Neural progenitor cell (in vitro differentiated cells): ENCODE results near the gene SLC5A11. TPM values are rescaled to one million over a fixed set of nuclear protein-coding genes. Genes with fewer than 3 reads are reported as not detected.

Experiments
- DNase-seq: peaks from one replicate; pipeline ENCODE4 v3.0.0-alpha.2; 2016; ENCODE audit warnings: low spot score
- H2AFZ ChIP-seq: fragments of 200-600 bp; sonication (generic); replicated peaks from 2 replicates; pipeline ENCODE4 v1.6.1; 2016; ENCODE audit warnings: antibody characterized with exemption
- H3F3A ChIP-seq: fragments of 200-600 bp; sonication (generic); 2 replicates; pipeline ENCODE4 v1.6.1; 2016; ENCODE audit warnings: antibody characterized with exemption, low read depth
- H3K27ac ChIP-seq: fragments of 200-600 bp; sonication (generic); 2 replicates; pipeline ENCODE4 v1.5.1; 2016; ENCODE audit warnings: mild to moderate bottlenecking
- H3K27me3 ChIP-seq: fragments of 200-600 bp; sonication (generic); 2 replicates; pipeline ENCODE4 v1.6.1; 2016; ENCODE audit warnings: mild to moderate bottlenecking, moderate library complexity
- H3K36me3 ChIP-seq: fragments of 200-600 bp; sonication (generic); 2 replicates; pipeline ENCODE4 v1.5.1; 2016
- H3K4me1 ChIP-seq: fragments of 200-600 bp; sonication (generic); 2 replicates; pipeline ENCODE4 v1.6.1; 2016; ENCODE audit warnings: mixed run types
- H3K4me2 ChIP-seq: fragments of 200-600 bp; sonication (generic); 2 replicates; pipeline ENCODE4 v1.6.1; 2016
- H3K4me3 ChIP-seq: fragments of 200-600 bp; sonication (generic); 2 replicates; pipeline ENCODE4 v1.5.1; 2016
- H3K79me2 ChIP-seq: fragments of 200-600 bp; sonication (generic); 2 replicates; pipeline ENCODE4 v1.6.1; 2016; ENCODE audit warnings: low read depth
- H3K9ac ChIP-seq: fragments of 200-600 bp; sonication (generic); 2 replicates; pipeline ENCODE4 v1.6.1; 2016
- H3K9me3 ChIP-seq: fragments of 200-600 bp; sonication (generic); 2 replicates; pipeline ENCODE4 v1.5.1; 2016; ENCODE audit warnings: low read depth
- H4K20me1 ChIP-seq: fragments of 200-600 bp; sonication (generic); 2 replicates; pipeline ENCODE4 v1.6.1; 2016; ENCODE audit warnings: low read depth
- H3K27ac Mint-ChIP-seq: 3 replicates; pipeline ENCODE4 v1.8.0; 2021; ENCODE audit warnings: mixed read lengths
- H3K27me3 Mint-ChIP-seq: 2 replicates; pipeline ENCODE4 v1.8.0; 2022; ENCODE audit warnings: low read depth, mild to moderate bottlenecking, inconsistent platforms, moderate library complexity, mixed read lengths; ENCODE audit not compliant: insufficient read depth
- H3K36me3 Mint-ChIP-seq: 3 replicates; pipeline ENCODE4 v1.8.0; 2021; ENCODE audit warnings: mixed read lengths
- H3K4me1 Mint-ChIP-seq: 3 replicates; pipeline ENCODE4 v1.8.0; 2021; ENCODE audit warnings: mixed read lengths
- H3K4me3 Mint-ChIP-seq: 3 replicates; pipeline ENCODE4 v1.8.0; 2021; ENCODE audit warnings: mild to moderate bottlenecking, moderate library complexity, mixed read lengths
- H3K9me3 Mint-ChIP-seq: 3 replicates; pipeline ENCODE4 v1.8.0; 2020; ENCODE audit warnings: mixed read lengths
- CTCF ChIP-seq: fragments of 200-600 bp; sonication (generic); IDR thresholded peaks from 2 replicates; pipeline ENCODE4 v1.5.1; 2017; ENCODE audit warnings: antibody characterized with exemption, mild to moderate bottlenecking
- EZH2 ChIP-seq: fragments of 200-600 bp; sonication (generic); IDR thresholded peaks from 2 replicates; pipeline ENCODE4 v1.6.1; 2017; ENCODE audit warnings: antibody characterized with exemption, mild to moderate bottlenecking, moderate library complexity
- EZH2phosphoT487 ChIP-seq: fragments of 200-600 bp; sonication (generic); IDR thresholded peaks from 2 replicates; pipeline ENCODE4 v1.6.1; 2017; ENCODE audit warnings: antibody characterized with exemption
- total RNA-seq: library from RNA; depleted of rRNA; stranded (reverse); fragments of >200 nt; gene quantifications from 2 replicates; pipeline ENCODE4 v1.2.3, GENCODE V29; 2015; ENCODE audit warnings: low replicate concordance

SLC5A11 gene
- total RNA-seq, 1 donor from 2014 or later = not detected

- H2AFZ ChIP-seq = peak overlapping the region; percentile 91
- TF ChIP-seq EZH2phosphoT487 (no peak), CTCF (peak; percentile 57)
- Mint-ChIP-seq H3K4me3 (no peak overlapping the region), H3K27ac (no peak overlapping the region), H3K9me3 (no peaks in the 10 kb centered on the region), H3K4me1 (no peaks in the 10 kb centered on the region), H3K27me3 (peaks cover 2% of the 10 kb centered on the region), H3K36me3 (no peaks in the 10 kb centered on the region)
- no peak overlapping the region for H3K9ac ChIP-seq
- no peaks in the 10 kb centered on the region for H3K79me2 ChIP-seq
- H3K36me3 ChIP-seq = no peaks in the 10 kb centered on the region
- DNase-seq = peak; percentile 60
- no peaks in the 10 kb centered on the region for H4K20me1 ChIP-seq
- no peak overlapping the region for H3K4me3 ChIP-seq
- no peak overlapping the region for H3K27ac ChIP-seq
- H3K9me3 ChIP-seq = no peaks in the 10 kb centered on the region
- no peak overlapping the region for H3K4me2 ChIP-seq
- H3F3A ChIP-seq = no peaks in the 10 kb centered on the region
- no peaks in the 10 kb centered on the region for H3K27me3 ChIP-seq
- H3K4me1 ChIP-seq = no peaks in the 10 kb centered on the region
Measured at GRCh38 chr16:24834459-24835335, 11.1 kb upstream of the SLC5A11 start.

GRCh38 chr16:24836836-24837235 lies 8.9 kb upstream of the SLC5A11 start:
- no peak for DNase-seq
- no peaks in the 10 kb centered on the region for H3F3A ChIP-seq
- H3K9me3 ChIP-seq = no peaks in the 10 kb centered on the region
- no peak overlapping the region for H3K4me3 Mint-ChIP-seq
- H3K9me3 Mint-ChIP-seq = no peaks in the 10 kb centered on the region
- no peaks in the 10 kb centered on the region for H4K20me1 ChIP-seq
- no peak overlapping the region for H3K9ac ChIP-seq
- TF ChIP-seq CTCF (no peak), EZH2phosphoT487 (no peak), EZH2 (no peak)
- H3K36me3 ChIP-seq = no peaks in the 10 kb centered on the region
- H3K4me3 ChIP-seq = no peak overlapping the region
- peaks cover 2% of the 10 kb centered on the region for H3K27me3 Mint-ChIP-seq
- H3K4me1 Mint-ChIP-seq = no peaks in the 10 kb centered on the region
- H3K4me2 ChIP-seq = no peak overlapping the region
- H3K27ac Mint-ChIP-seq = no peak overlapping the region
- H3K36me3 Mint-ChIP-seq = no peaks in the 10 kb centered on the region
- no peak overlapping the region for H2AFZ ChIP-seq
- H3K27me3 ChIP-seq = no peaks in the 10 kb centered on the region
- H3K79me2 ChIP-seq = no peaks in the 10 kb centered on the region
- H3K4me1 ChIP-seq = no peaks in the 10 kb centered on the region
- H3K27ac ChIP-seq = no peak overlapping the region

GRCh38 chr16:24837969-24838368 lies 7.8 kb upstream of the SLC5A11 start:
- no peaks in the 10 kb centered on the region for H3F3A ChIP-seq
- H3K36me3 Mint-ChIP-seq = no peaks in the 10 kb centered on the region
- H3K27me3 ChIP-seq = no peaks in the 10 kb centered on the region
- no peak overlapping the region for H3K4me2 ChIP-seq
- no peak overlapping the region for H2AFZ ChIP-seq
- no peak overlapping the region for H3K9ac ChIP-seq
- no peaks in the 10 kb centered on the region for H3K4me1 Mint-ChIP-seq
- H3K9me3 ChIP-seq = no peaks in the 10 kb centered on the region
- TF ChIP-seq EZH2phosphoT487 = no peak
- TF ChIP-seq EZH2 = no peak
- TF ChIP-seq CTCF = no peak
- H3K27me3 Mint-ChIP-seq = peaks cover 2% of the 10 kb centered on the region
- H3K9me3 Mint-ChIP-seq = no peaks in the 10 kb centered on the region
- H3K36me3 ChIP-seq = no peaks in the 10 kb centered on the region
- H3K4me3 ChIP-seq = no peak overlapping the region
- no peaks in the 10 kb centered on the region for H4K20me1 ChIP-seq
- no peak for DNase-seq
- no peak overlapping the region for H3K4me3 Mint-ChIP-seq
- H3K4me1 ChIP-seq = no peaks in the 10 kb centered on the region
- no peak overlapping the region for H3K27ac Mint-ChIP-seq
- no peak overlapping the region for H3K27ac ChIP-seq
- H3K79me2 ChIP-seq = no peaks in the 10 kb centered on the region
